ENCODE results near the gene NID1.

Gene NID1

DNA sequence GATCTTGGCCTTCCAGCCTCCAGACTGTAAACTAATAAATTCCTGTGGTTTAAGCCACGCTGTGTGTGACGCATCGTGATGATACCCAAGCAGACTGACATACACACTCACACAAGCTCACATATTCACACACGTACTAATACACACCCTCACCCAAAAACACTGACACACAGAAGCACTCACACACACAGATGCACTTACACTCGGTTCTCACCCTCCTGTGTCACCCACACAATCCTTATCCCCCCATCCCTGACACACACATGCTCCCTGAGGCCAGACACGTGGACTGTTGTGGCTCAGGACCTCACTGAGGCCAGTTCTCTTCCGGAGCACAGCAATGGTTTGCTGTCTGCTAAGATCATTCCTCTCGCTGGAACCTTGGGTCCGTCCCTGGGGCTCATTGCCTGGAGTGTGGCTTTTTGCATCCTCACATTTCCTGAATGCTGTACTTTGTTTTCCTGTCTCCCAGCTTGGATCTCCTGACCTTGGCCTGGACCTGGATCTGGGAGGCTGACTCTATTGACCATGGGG lies 121.2 kb downstream of the NID1 start:
- no peak overlapping the region for H3K27ac ChIP-seq (ENCODE audit: low read length)
- TF ChIP-seq EZH2phosphoT487 (IDR thresholded peaks at IDR 0.05; ENCODE audit: low read length) (no peak), EZH2 (optimal IDR thresholded peaks at IDR 0.05; ENCODE audit: low read depth, low read length) (no peak)
- TF ChIP-seq, protein P1, sequence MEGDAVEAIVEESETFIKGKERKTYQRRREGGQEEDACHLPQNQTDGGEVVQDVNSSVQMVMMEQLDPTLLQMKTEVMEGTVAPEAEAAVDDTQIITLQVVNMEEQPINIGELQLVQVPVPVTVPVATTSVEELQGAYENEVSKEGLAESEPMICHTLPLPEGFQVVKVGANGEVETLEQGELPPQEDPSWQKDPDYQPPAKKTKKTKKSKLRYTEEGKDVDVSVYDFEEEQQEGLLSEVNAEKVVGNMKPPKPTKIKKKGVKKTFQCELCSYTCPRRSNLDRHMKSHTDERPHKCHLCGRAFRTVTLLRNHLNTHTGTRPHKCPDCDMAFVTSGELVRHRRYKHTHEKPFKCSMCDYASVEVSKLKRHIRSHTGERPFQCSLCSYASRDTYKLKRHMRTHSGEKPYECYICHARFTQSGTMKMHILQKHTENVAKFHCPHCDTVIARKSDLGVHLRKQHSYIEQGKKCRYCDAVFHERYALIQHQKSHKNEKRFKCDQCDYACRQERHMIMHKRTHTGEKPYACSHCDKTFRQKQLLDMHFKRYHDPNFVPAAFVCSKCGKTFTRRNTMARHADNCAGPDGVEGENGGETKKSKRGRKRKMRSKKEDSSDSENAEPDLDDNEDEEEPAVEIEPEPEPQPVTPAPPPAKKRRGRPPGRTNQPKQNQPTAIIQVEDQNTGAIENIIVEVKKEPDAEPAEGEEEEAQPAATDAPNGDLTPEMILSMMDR (IDR thresholded peaks at IDR 0.05; ENCODE audit: low read length): no peak
- H3K36me3 ChIP-seq (replicated peaks; ENCODE audit: insufficient read depth, low read length): no peaks in the 10 kb centered on the region
- no peaks in the 10 kb centered on the region for H3K9me2 ChIP-seq (replicated peaks; ENCODE audit: insufficient read depth, low read length)
- no peaks in the 10 kb centered on the region for H3F3A ChIP-seq (ENCODE audit: insufficient read depth, low read length)
- H2AFZ ChIP-seq (ENCODE audit: low read length): no peak overlapping the region
- no peaks in the 10 kb centered on the region for H3K4me1 ChIP-seq (ENCODE audit: low read length)
- H3K79me2 ChIP-seq (ENCODE audit: low read length): no peaks in the 10 kb centered on the region
- H3K9ac ChIP-seq (ENCODE audit: low read length): no peak overlapping the region
- H3K9me3 ChIP-seq (replicated peaks; ENCODE audit: insufficient read depth, low read length): no peaks in the 10 kb centered on the region
- no peak overlapping the region for H3K4me2 ChIP-seq (ENCODE audit: low read depth, low read length)
- H3K27me3 ChIP-seq (replicated peaks; ENCODE audit: insufficient read depth, low read length): no peaks in the 10 kb centered on the region
- no peak overlapping the region for H3K4me3 ChIP-seq (ENCODE audit: low read length)
- DNase-seq: no peak
- H4K20me1 ChIP-seq (ENCODE audit: insufficient read depth, low read length): no peaks in the 10 kb centered on the region

DNA sequence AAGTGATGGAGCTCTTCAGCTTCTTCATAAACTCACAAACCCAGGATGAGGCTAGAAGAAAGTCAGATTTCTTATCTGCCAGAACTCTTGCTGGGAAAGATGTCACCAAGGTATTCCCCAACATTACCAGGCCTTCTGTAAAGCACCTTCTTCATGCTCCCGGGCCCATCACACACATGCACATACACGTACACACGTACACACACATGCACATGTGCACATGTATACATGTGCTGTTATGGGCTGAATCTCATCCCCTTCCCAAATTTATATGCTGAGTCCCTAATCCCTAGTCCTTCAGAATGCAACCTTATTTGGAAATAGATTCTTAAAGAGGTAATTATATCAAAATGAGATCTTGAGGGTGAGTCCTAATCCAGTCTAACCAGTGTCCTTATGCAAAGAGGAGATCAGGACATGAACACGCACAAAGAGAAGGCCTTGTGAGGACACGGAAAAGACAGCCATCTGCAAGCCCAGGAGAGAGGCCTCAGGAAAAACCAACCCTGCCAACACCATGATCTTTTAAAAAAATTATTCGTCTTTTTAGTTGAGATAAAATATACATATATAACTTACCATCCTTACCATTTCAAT lies 121.8 kb downstream of the NID1 start:
- no peaks in the 10 kb centered on the region for H3F3A ChIP-seq (ENCODE audit: insufficient read depth, low read length)
- no peaks in the 10 kb centered on the region for H3K36me3 ChIP-seq (replicated peaks; ENCODE audit: insufficient read depth, low read length)
- H3K9me3 ChIP-seq (replicated peaks; ENCODE audit: insufficient read depth, low read length): no peaks in the 10 kb centered on the region
- H3K4me3 ChIP-seq (ENCODE audit: low read length): no peak overlapping the region
- no peak overlapping the region for H2AFZ ChIP-seq (ENCODE audit: low read length)
- DNase-seq: no peak
- H3K9me2 ChIP-seq (replicated peaks; ENCODE audit: insufficient read depth, low read length): no peaks in the 10 kb centered on the region
- TF ChIP-seq, protein P1 (IDR thresholded peaks at IDR 0.05; ENCODE audit: low read length): no peak
- TF ChIP-seq EZH2 (optimal IDR thresholded peaks at IDR 0.05; ENCODE audit: low read depth, low read length) (no peak), EZH2phosphoT487 (IDR thresholded peaks at IDR 0.05; ENCODE audit: low read length) (no peak)
- H3K27me3 ChIP-seq (replicated peaks; ENCODE audit: insufficient read depth, low read length): no peaks in the 10 kb centered on the region
- no peak overlapping the region for H3K4me2 ChIP-seq (ENCODE audit: low read depth, low read length)
- no peak overlapping the region for H3K27ac ChIP-seq (ENCODE audit: low read length)
- H3K4me1 ChIP-seq (ENCODE audit: low read length): no peaks in the 10 kb centered on the region
- no peaks in the 10 kb centered on the region for H3K79me2 ChIP-seq (ENCODE audit: low read length)
- no peak overlapping the region for H3K9ac ChIP-seq (ENCODE audit: low read length)
- H4K20me1 ChIP-seq (ENCODE audit: insufficient read depth, low read length): no peaks in the 10 kb centered on the region

DNA sequence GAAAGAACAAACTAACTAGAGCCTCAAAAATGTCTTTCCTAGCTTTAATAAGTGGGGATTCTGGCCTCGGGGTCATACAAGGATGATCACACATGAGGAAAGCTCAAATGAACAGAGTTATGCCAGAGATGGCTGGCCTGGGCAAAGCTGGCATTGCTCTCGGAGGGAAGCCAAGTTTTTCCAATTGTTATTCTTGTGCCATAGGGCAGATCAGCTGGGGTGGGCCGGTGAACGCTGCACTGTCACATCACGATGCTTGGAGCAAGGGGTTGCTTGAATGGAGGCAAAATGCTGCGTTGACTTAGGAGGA lies 122.3 kb downstream of the NID1 start:
- Histone ChIP-seq H4K20me1 (ENCODE audit: insufficient read depth, low read length) (no peaks in the 10 kb centered on the region), H3K27ac (ENCODE audit: low read length) (no peak overlapping the region)

More for the DNA sequence above, 122.3 kb downstream of the NID1 start:
- no peaks in the 10 kb centered on the region for H3K9me3 ChIP-seq (replicated peaks; ENCODE audit: insufficient read depth, low read length)
- no peaks in the 10 kb centered on the region for H3K36me3 ChIP-seq (replicated peaks; ENCODE audit: insufficient read depth, low read length)
- no peaks in the 10 kb centered on the region for H3K79me2 ChIP-seq (ENCODE audit: low read length)
- no peak overlapping the region for H3K4me2 ChIP-seq (ENCODE audit: low read depth, low read length)
- H3F3A ChIP-seq (ENCODE audit: insufficient read depth, low read length): no peaks in the 10 kb centered on the region
- H3K9me2 ChIP-seq (replicated peaks; ENCODE audit: insufficient read depth, low read length): no peaks in the 10 kb centered on the region
- TF ChIP-seq, protein P1 (IDR thresholded peaks at IDR 0.05; ENCODE audit: low read length): no peak
- no peaks in the 10 kb centered on the region for H3K27me3 ChIP-seq (replicated peaks; ENCODE audit: insufficient read depth, low read length)
- no peaks in the 10 kb centered on the region for H3K4me1 ChIP-seq (ENCODE audit: low read length)
- DNase-seq: no peak
- H3K4me3 ChIP-seq (ENCODE audit: low read length): no peak overlapping the region
- no peak overlapping the region for H3K9ac ChIP-seq (ENCODE audit: low read length)
- H2AFZ ChIP-seq (ENCODE audit: low read length): no peak overlapping the region
